ENCODE measurements around the gene PRUNE2.

The PRUNE2 gene

GRCh38 chr9:76803083-76803482, 102.8 kb downstream of the PRUNE2 start:
- H3K9ac ChIP-seq (ENCODE audit: insufficient read length, low read depth), result no peak overlapping the region
- H3K4me3 ChIP-seq (ENCODE audit: insufficient read length, low read depth), result no peak overlapping the region
- TF ChIP-seq SUZ12 (IDR thresholded peaks at IDR 0.05; ENCODE audit: extremely low read depth, insufficient read depth, insufficient read length), result no peak
- no peak for TF ChIP-seq ZNF274 (IDR thresholded peaks at IDR 0.05; ENCODE audit: low read depth, low read length)
- TF ChIP-seq YY1 (IDR thresholded peaks at IDR 0.05; ENCODE audit: insufficient read depth, insufficient read length), result no peak
- H3K4me1 ChIP-seq (ENCODE audit: insufficient read depth, insufficient read length), result no peaks in the 10 kb centered on the region
- DNase-seq (ENCODE audit: low read depth, low spot score), result peak; percentile 5
- H3K9me3 ChIP-seq (ENCODE audit: insufficient read depth, low read length), result no peaks in the 10 kb centered on the region
- H3K27me3 ChIP-seq (ENCODE audit: insufficient read depth, insufficient read length), result no peaks in the 10 kb centered on the region
- H3K36me3 ChIP-seq (ENCODE audit: insufficient read depth, insufficient read length, low read length), result no peaks in the 10 kb centered on the region

- Histone ChIP-seq H3K9me3 (ENCODE audit: insufficient read depth, low read length) (no peaks in the 10 kb centered on the region), H3K4me3 (ENCODE audit: insufficient read length, low read depth) (no peak overlapping the region), H3K9ac (ENCODE audit: insufficient read length, low read depth) (no peak overlapping the region), H3K4me1 (ENCODE audit: insufficient read depth, insufficient read length) (no peaks in the 10 kb centered on the region), H3K36me3 (ENCODE audit: insufficient read depth, insufficient read length, low read length) (no peaks in the 10 kb centered on the region), H3K27me3 (ENCODE audit: insufficient read depth, insufficient read length) (no peaks in the 10 kb centered on the region)
- no peak for DNase-seq (ENCODE audit: low read depth, low spot score)
- TF ChIP-seq YY1 (IDR thresholded peaks at IDR 0.05; ENCODE audit: insufficient read depth, insufficient read length), result no peak
- TF ChIP-seq ZNF274 (IDR thresholded peaks at IDR 0.05; ENCODE audit: low read depth, low read length), result no peak
- no peak for TF ChIP-seq SUZ12 (IDR thresholded peaks at IDR 0.05; ENCODE audit: extremely low read depth, insufficient read depth, insufficient read length)
Observed at GRCh38 chr9:76800901-76801300, 105.0 kb downstream of the PRUNE2 start.

- Histone ChIP-seq H3K4me3 (ENCODE audit: insufficient read length, low read depth) (no peak overlapping the region), H3K36me3 (ENCODE audit: insufficient read depth, insufficient read length, low read length) (no peaks in the 10 kb centered on the region), H3K9me3 (ENCODE audit: insufficient read depth, low read length) (no peaks in the 10 kb centered on the region), H3K4me1 (ENCODE audit: insufficient read depth, insufficient read length) (no peaks in the 10 kb centered on the region), H3K9ac (ENCODE audit: insufficient read length, low read depth) (no peak overlapping the region), H3K27me3 (ENCODE audit: insufficient read depth, insufficient read length) (no peaks in the 10 kb centered on the region)
- DNase-seq (ENCODE audit: low read depth, low spot score), result no peak
- TF ChIP-seq SUZ12 (IDR thresholded peaks at IDR 0.05; ENCODE audit: extremely low read depth, insufficient read depth, insufficient read length), result no peak
- TF ChIP-seq YY1 (IDR thresholded peaks at IDR 0.05; ENCODE audit: insufficient read depth, insufficient read length), result no peak
Observed at GRCh38 chr9:76799473-76799872, 106.4 kb downstream of the PRUNE2 start.

- DNase-seq (ENCODE audit: low read depth, low spot score), result no peak
- no peaks in the 10 kb centered on the region for H3K9me3 ChIP-seq (ENCODE audit: insufficient read depth, low read length)
Observed at GRCh38 chr9:76798527-76798926, 107.4 kb downstream of the PRUNE2 start.

GRCh38 chr9:76796296-76796695, 109.6 kb downstream of the PRUNE2 start:
- Histone ChIP-seq H3K9ac (ENCODE audit: insufficient read length, low read depth) (no peak overlapping the region), H3K9me3 (ENCODE audit: insufficient read depth, low read length) (no peaks in the 10 kb centered on the region), H3K4me3 (ENCODE audit: insufficient read length, low read depth) (no peak overlapping the region), H3K4me1 (ENCODE audit: insufficient read depth, insufficient read length) (no peaks in the 10 kb centered on the region), H3K27me3 (ENCODE audit: insufficient read depth, insufficient read length) (no peaks in the 10 kb centered on the region), H3K36me3 (ENCODE audit: insufficient read depth, insufficient read length, low read length) (no peaks in the 10 kb centered on the region)
- DNase-seq (ENCODE audit: low read depth, low spot score), result no peak
- TF ChIP-seq YY1 (IDR thresholded peaks at IDR 0.05; ENCODE audit: insufficient read depth, insufficient read length), result no peak
- no peak for TF ChIP-seq ZNF274 (IDR thresholded peaks at IDR 0.05; ENCODE audit: low read depth, low read length)
- TF ChIP-seq SUZ12 (IDR thresholded peaks at IDR 0.05; ENCODE audit: extremely low read depth, insufficient read depth, insufficient read length), result no peak

More at GRCh38 chr9:76798527-76798926, 107.4 kb downstream of the PRUNE2 start:
- H3K9ac ChIP-seq (ENCODE audit: insufficient read length, low read depth), result no peak overlapping the region
- TF ChIP-seq YY1 (IDR thresholded peaks at IDR 0.05; ENCODE audit: insufficient read depth, insufficient read length) (no peak), ZNF274 (IDR thresholded peaks at IDR 0.05; ENCODE audit: low read depth, low read length) (no peak), SUZ12 (IDR thresholded peaks at IDR 0.05; ENCODE audit: extremely low read depth, insufficient read depth, insufficient read length) (no peak)
- no peaks in the 10 kb centered on the region for H3K27me3 ChIP-seq (ENCODE audit: insufficient read depth, insufficient read length)
- H3K4me3 ChIP-seq (ENCODE audit: insufficient read length, low read depth), result no peak overlapping the region
- H3K4me1 ChIP-seq (ENCODE audit: insufficient read depth, insufficient read length), result no peaks in the 10 kb centered on the region
- no peaks in the 10 kb centered on the region for H3K36me3 ChIP-seq (ENCODE audit: insufficient read depth, insufficient read length, low read length)

GRCh38 chr9:76793784-76794431, 112.0 kb downstream of the PRUNE2 start:
- H3K9ac ChIP-seq (ENCODE audit: insufficient read length, low read depth), result no peak overlapping the region
- H3K36me3 ChIP-seq (ENCODE audit: insufficient read depth, insufficient read length, low read length), result no peaks in the 10 kb centered on the region
- no peak overlapping the region for H3K4me3 ChIP-seq (ENCODE audit: insufficient read length, low read depth)
- no peaks in the 10 kb centered on the region for H3K9me3 ChIP-seq (ENCODE audit: insufficient read depth, low read length)
- DNase-seq (ENCODE audit: low read depth, low spot score), result no peak
- no peaks in the 10 kb centered on the region for H3K4me1 ChIP-seq (ENCODE audit: insufficient read depth, insufficient read length)
- TF ChIP-seq ZNF274 (IDR thresholded peaks at IDR 0.05; ENCODE audit: low read depth, low read length) (no peak), YY1 (IDR thresholded peaks at IDR 0.05; ENCODE audit: insufficient read depth, insufficient read length) (no peak), SUZ12 (IDR thresholded peaks at IDR 0.05; ENCODE audit: extremely low read depth, insufficient read depth, insufficient read length) (no peak)
- no peaks in the 10 kb centered on the region for H3K27me3 ChIP-seq (ENCODE audit: insufficient read depth, insufficient read length)

GRCh38 chr9:76789840-76790239, 116.1 kb downstream of the PRUNE2 start:
- no peak overlapping the region for H3K9ac ChIP-seq (ENCODE audit: insufficient read length, low read depth)
- TF ChIP-seq YY1 (IDR thresholded peaks at IDR 0.05; ENCODE audit: insufficient read depth, insufficient read length) (no peak), SUZ12 (IDR thresholded peaks at IDR 0.05; ENCODE audit: extremely low read depth, insufficient read depth, insufficient read length) (no peak), ZNF274 (IDR thresholded peaks at IDR 0.05; ENCODE audit: low read depth, low read length) (no peak)
- no peak for DNase-seq (ENCODE audit: low read depth, low spot score)
- H3K9me3 ChIP-seq (ENCODE audit: insufficient read depth, low read length), result no peaks in the 10 kb centered on the region
- no peaks in the 10 kb centered on the region for H3K36me3 ChIP-seq (ENCODE audit: insufficient read depth, insufficient read length, low read length)
- H3K4me3 ChIP-seq (ENCODE audit: insufficient read length, low read depth), result no peak overlapping the region
- no peaks in the 10 kb centered on the region for H3K4me1 ChIP-seq (ENCODE audit: insufficient read depth, insufficient read length)
- no peaks in the 10 kb centered on the region for H3K27me3 ChIP-seq (ENCODE audit: insufficient read depth, insufficient read length)

Measured in NT2/D1 (cell line).